Islet of Langerhans (tissue), 1 donor: Measurements from ENCODE around the gene LAP3.

Experiments used
- FAIRE-seq: peaks from one replicate; lab custom pipeline; 2011; peaks lifted over from hg19 to GRCh38; lab: Jason Lieb, UNC

LAP3 gene

DNA sequence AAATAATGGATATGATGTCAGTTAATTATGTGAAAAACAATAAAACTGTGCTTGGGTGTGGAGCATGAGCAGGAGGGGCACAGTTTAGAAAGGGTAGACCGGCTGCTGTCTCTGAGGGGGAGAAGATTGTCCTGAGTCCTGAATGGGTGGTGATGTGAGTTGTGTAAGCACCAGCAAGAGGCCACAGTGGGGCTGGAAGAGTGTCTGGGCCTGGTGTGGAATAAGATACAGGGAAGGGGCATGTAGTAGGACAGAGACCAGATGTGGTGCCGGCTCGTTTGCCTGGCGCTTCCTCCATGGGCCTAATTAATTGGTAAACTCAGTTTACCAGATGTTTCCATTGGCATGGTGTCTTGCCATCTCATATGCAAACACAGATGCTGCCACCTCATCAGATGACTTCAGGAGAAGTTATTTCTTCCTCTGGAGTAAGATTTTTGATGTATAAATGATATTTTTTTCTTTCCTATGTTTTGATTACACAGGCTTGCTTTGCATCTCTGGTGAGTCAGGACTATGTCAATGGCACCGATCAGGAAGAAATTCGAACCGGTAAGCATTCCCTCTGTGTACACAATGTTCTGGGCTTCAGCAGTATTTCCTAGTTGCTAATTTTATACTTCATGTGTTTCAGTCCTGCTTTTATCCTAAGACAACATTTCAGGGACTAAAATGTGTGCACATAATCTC is 42.6 kb downstream of the LAP3 start:
- FAIRE-seq = no peak

GRCh38 chr4:17623451-17624001 is 46.5 kb downstream of the LAP3 start:
- FAIRE-seq = peak; percentile 13

GRCh38 chr4:17624821-17625220 is 47.8 kb downstream of the LAP3 start:
- FAIRE-seq = no peak

DNA sequence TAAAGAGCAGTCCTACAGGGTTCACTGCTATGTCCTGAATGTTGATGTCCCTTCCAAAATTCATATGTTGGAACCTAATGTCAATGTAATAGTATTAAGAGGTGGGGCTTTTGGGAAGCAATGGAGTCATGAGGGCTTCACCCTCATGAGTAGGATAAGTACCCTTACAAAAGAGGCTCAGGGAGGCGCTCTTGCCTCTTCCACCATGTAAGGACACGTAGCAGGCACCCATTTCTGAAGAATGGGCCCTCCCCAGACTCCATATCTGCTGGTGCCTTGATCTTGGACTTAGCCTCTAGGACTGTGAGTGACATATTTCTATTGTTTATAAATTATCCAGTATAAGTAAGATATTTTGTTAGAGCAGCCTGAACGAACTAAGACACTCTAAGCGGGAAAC is 53.2 kb downstream of the LAP3 start:
- FAIRE-seq = no peak

GRCh38 chr4:17633600-17633999 is 56.6 kb downstream of the LAP3 start:
- FAIRE-seq = no peak

GRCh38 chr4:17635056-17635455 is 58.1 kb downstream of the LAP3 start:
- FAIRE-seq = no peak

GRCh38 chr4:17636341-17636695 is 59.3 kb downstream of the LAP3 start:
- FAIRE-seq = no peak

DNA sequence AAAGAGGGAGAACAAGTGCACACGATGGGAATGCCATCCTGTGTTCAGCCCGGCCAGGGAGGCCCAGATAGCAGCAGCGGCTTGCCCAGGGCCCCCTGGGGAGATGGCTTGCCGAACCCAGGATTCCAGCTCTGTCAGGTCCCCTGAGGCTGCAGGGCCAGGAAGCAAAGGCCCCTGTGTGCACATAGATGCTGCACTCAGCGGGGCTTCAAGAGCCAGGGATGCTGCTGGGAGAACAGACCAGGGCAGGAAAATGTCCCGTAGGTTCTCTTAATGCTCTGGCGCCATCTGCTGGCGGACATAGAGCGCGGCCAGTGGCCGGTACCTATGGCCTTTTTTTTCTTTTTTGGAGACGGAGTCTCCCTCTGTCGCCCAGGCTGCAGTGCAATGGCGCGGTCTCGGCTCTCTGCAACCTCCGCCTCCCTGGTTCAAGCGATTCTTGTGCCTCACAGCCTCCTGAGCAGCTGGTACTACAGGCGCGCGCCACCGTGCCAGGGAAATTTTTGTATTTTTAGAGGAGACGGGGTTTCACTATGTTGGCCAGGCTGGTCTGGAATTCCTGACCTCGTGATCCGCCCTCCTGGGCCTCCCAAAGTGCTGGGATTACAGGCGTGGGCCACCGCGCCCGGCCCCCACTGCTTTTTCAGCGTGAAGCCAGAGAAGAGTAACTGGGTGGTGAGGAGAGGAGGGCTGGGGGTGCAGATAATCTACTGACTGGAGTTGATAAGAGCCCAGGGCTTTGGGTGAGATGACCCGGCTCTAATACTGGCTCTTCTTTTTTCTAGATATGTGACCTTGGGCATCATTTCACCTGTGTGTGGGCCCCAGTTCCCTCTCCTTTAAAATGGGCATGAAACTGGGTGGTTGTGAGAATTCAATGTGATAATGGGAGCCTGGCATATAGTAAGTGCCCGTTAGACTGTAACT is 60.0 kb downstream of the LAP3 start:
- no peak for FAIRE-seq

- FAIRE-seq = no peak
Measured at GRCh38 chr4:17639136-17639535, 62.1 kb downstream of the LAP3 start.

DNA sequence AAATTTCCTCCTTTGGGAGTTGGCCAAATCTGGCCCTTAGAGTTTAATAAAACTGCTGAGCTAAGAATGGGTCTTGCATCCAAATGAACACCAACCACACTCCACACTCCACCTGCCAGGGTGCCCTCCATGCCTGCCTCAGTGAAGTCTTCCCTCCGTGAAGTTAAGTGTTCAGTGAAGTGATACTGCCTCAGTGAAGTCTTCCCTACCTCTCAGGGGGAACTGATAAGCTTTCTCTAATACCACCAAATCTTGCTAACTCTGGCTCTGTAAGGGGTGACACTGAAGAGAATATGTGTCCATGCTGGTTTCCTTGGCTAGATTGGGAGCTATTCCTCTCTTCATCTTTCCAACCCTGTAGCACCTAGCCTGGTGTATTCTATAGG is 65.4 kb downstream of the LAP3 start:
- no peak for FAIRE-seq

GRCh38 chr4:17646693-17647092 is 69.7 kb downstream of the LAP3 start:
- no peak for FAIRE-seq

GRCh38 chr4:17647176-17647806 is 70.3 kb downstream of the LAP3 start:
- FAIRE-seq = no peak

DNA sequence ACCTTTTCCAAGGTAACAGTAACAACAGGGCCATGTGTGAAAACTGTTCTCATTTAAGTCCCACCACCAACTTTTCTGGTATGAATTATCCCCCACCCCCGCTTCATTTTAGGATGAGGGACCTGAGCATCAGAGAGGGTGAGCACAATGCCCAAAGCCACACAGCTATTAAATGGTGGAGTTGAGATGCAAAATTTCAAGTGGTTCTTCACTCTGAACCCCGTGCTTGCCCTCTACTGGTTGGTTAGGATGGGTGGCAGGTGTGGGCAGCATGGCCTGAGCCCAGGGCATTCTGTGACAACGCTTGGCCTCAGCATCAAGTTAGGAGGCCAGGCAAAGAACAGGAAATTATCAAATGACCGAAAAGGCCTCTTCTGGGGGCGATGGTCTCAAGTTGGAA is 70.9 kb downstream of the LAP3 start:
- FAIRE-seq = no peak

DNA sequence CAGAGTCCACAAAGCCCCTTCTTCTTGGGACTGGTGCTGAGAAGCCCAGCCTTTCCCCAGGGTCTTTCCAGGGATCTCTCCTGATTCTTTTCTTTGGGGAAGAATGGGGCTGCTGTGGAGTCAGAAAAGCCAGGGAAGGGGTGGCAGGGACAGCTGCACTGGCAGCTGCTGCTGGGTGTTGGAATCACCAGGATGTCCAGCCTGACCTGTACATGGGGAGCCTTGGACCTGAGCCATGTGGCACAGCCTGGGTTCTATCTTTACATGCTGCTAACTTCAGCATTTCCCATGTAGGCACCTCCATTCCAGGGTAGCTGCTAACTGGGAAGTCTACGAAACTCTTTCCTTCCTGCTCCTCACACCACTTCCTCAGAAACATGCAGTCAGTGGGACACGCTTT is 73.4 kb downstream of the LAP3 start:
- no peak for FAIRE-seq

- FAIRE-seq = no peak
Measured at GRCh38 chr4:17654701-17655100, 77.7 kb downstream of the LAP3 start.

- no peak for FAIRE-seq
Measured at GRCh38 chr4:17657090-17657489, 80.1 kb downstream of the LAP3 start.
